H1 (cell line): ENCODE results near the gene BUB1B. TPM values are rescaled to one million over a fixed set of nuclear protein-coding genes. Genes with fewer than 3 reads are reported as not detected.

Source experiments
- CTCF ChIA-PET: fragments of 300-600 bp; sonication (Branson Sonifier 250); formaldehyde crosslinking; loops from one replicate; lab custom pipeline; 2021; ENCODE audit not compliant: partially characterized antibody; lab: Charles Lee
- POLR2A ChIA-PET: fragments of 300-600 bp; sonication (Branson Sonifier 250); formaldehyde crosslinking; loops from one replicate; lab custom pipeline; 2021; ENCODE audit warnings: inconsistent platforms; ENCODE audit not compliant: partially characterized antibody; lab: Charles Lee
- DNase-seq, 2 experiments: peaks; one replicate each; pipeline versions ENCODE4 v3.0.0 to v3.0.0-alpha.2; 2010 to 2022; ENCODE audit warnings: low spot score in 2 of 2, low read depth in 1 of 2, mixed read lengths in 1 of 2
- FAIRE-seq: peaks from 2 replicates; lab custom pipeline; 2011; peaks lifted over from hg19 to GRCh38; lab: Jason Lieb, UNC
- H2AFZ ChIP-seq: 2 replicates; pipeline ENCODE4 v1.8.1; 2012; ENCODE audit warnings: low read length, inconsistent platforms
- H2AK5ac ChIP-seq: 2 replicates; pipeline ENCODE4 v1.6.1; 2013; ENCODE audit warnings: low read depth, low read length
- H2BK120ac ChIP-seq: replicated peaks from 2 replicates; pipeline ENCODE3; 2013; ENCODE audit warnings: low read depth, low read length, inconsistent platforms
- H2BK12ac ChIP-seq: 2 replicates; pipeline ENCODE4 v1.6.1; 2013; ENCODE audit warnings: low read depth, low read length
- H2BK15ac ChIP-seq: 2 replicates; pipeline ENCODE4 v1.6.1; 2013; ENCODE audit warnings: low read length
- H2BK20ac ChIP-seq: 2 replicates; pipeline ENCODE4 v1.6.1; 2013; ENCODE audit warnings: low read length
- H2BK5ac ChIP-seq: 2 replicates; pipeline ENCODE4 v1.6.1; 2013; ENCODE audit warnings: low read depth, low read length
- H3K14ac ChIP-seq: 2 replicates; pipeline ENCODE4 v1.6.1; 2013; ENCODE audit warnings: inconsistent platforms; ENCODE audit not compliant: insufficient read length
- H3K18ac ChIP-seq: 2 replicates; pipeline ENCODE4 v1.6.1; 2013; ENCODE audit warnings: low read length; ENCODE audit errors: extremely low read depth
- H3K23ac ChIP-seq: 2 replicates; pipeline ENCODE4 v1.6.1; 2013; ENCODE audit warnings: inconsistent platforms; ENCODE audit not compliant: insufficient read length
- H3K23me2 ChIP-seq: 2 replicates; pipeline ENCODE4 v1.6.1; 2013; ENCODE audit warnings: low read depth, low read length
- H3K27ac ChIP-seq: 2 replicates; pipeline ENCODE4 v1.6.1; 2011; ENCODE audit warnings: low read depth, low read length, inconsistent platforms
- H3K27me3 ChIP-seq, 4 experiments: replicated peaks in 1 of 4; 1 replicate in 1 of 4; 2 replicates in 3 of 4; pipeline versions ENCODE4 v1.6.1 to v1.8.1; 2011 to 2013; ENCODE audit warnings: low read length in 3 of 4, mild to moderate bottlenecking in 3 of 4, inconsistent platforms in 2 of 4, mixed read lengths in 2 of 4, moderate library complexity in 1 of 4; ENCODE audit not compliant: control insufficient read depth in 3 of 4, insufficient read depth in 3 of 4; ENCODE audit errors: extremely low read depth in 1 of 4
- H3K36me3 ChIP-seq, 4 experiments: 2 replicates each; pipeline versions ENCODE4 v1.6.1 to v1.8.1; 2011 to 2013; ENCODE audit warnings: mild to moderate bottlenecking in 4 of 4, low read length in 3 of 4, moderate library complexity in 2 of 4, control low read depth in 1 of 4, inconsistent platforms in 1 of 4; ENCODE audit not compliant: insufficient read depth in 4 of 4, control insufficient read depth in 2 of 4
- H3K4ac ChIP-seq: replicated peaks from 2 replicates; pipeline ENCODE3; 2013; ENCODE audit warnings: low read length, low read depth, mixed read lengths, inconsistent platforms; ENCODE audit not compliant: insufficient read length
- H3K4me1 ChIP-seq, 4 experiments: replicated peaks in 1 of 4; 1 replicate in 1 of 4; 2 replicates in 3 of 4; pipeline versions ENCODE4 v1.6.1 to v1.8.1; 2011 to 2013; ENCODE audit warnings: low read length in 3 of 4, inconsistent platforms in 2 of 4, mixed read lengths in 1 of 4; ENCODE audit not compliant: insufficient read depth in 4 of 4, control insufficient read depth in 3 of 4
- H3K4me2 ChIP-seq, 2 experiments: 2 replicates each; pipeline versions ENCODE4 v1.6.1 to v1.8.1; 2011 to 2013; ENCODE audit warnings: low read depth in 2 of 2, low read length in 2 of 2, control low read depth in 1 of 2, inconsistent platforms in 1 of 2, mild to moderate bottlenecking in 1 of 2; ENCODE audit not compliant: insufficient read depth in 1 of 2
- H3K4me3 ChIP-seq, 4 experiments: fragments of 200-600, 300-600 bp in 1 of 4; sonication (generic), shearing (Covaris generic), sonication (Bioruptor Twin) in 1 of 4; 2 replicates each; pipeline versions ENCODE4 v1.5.1 to v1.8.1; 2011 to 2016; ENCODE audit warnings: low read length in 4 of 4, low read depth in 3 of 4, control low read depth in 2 of 4, inconsistent platforms in 2 of 4, mild to moderate bottlenecking in 2 of 4, mixed read lengths in 1 of 4, moderate library complexity in 1 of 4; ENCODE audit not compliant: insufficient read depth in 2 of 4; ENCODE audit errors: extremely low read depth in 1 of 4
- H3K56ac ChIP-seq: replicated peaks from 2 replicates; pipeline ENCODE3; 2013; ENCODE audit warnings: low read depth, mild to moderate bottlenecking, mixed read lengths, low read length, inconsistent platforms; ENCODE audit not compliant: insufficient read length
- H3K79me1 ChIP-seq: 2 replicates; pipeline ENCODE4 v1.6.1; 2013; ENCODE audit warnings: low read depth, low read length, control low read depth
- H3K79me2 ChIP-seq, 2 experiments: 2 replicates each; pipeline versions ENCODE4 v1.6.1 to v1.8.1; 2012 to 2013; ENCODE audit warnings: low read length in 2 of 2, mild to moderate bottlenecking in 2 of 2, inconsistent platforms in 1 of 2; ENCODE audit not compliant: insufficient read depth in 2 of 2, control insufficient read depth in 1 of 2
- H3K9ac ChIP-seq, 4 experiments: replicated peaks in 1 of 4; 1 replicate in 1 of 4; 2 replicates in 3 of 4; pipeline versions ENCODE4 v1.6.1 to v1.8.1; 2011 to 2013; ENCODE audit warnings: low read depth in 3 of 4, low read length in 3 of 4, control low read depth in 2 of 4, mild to moderate bottlenecking in 2 of 4, moderate library complexity in 2 of 4, inconsistent platforms in 1 of 4; ENCODE audit errors: extremely low read depth in 1 of 4
- H3K9me3 ChIP-seq, 2 experiments: 2 replicates each; pipeline versions ENCODE4 v1.6.1 to v1.8.1; 2012 to 2013; ENCODE audit warnings: mild to moderate bottlenecking in 2 of 2, moderate library complexity in 2 of 2, control low read depth in 1 of 2, inconsistent platforms in 1 of 2, low read depth in 1 of 2, low read length in 1 of 2, mixed read lengths in 1 of 2; ENCODE audit not compliant: insufficient read depth in 2 of 2
- H4K20me1 ChIP-seq, 2 experiments: replicated peaks in 1 of 2; 2 replicates each; pipeline versions ENCODE3 to v1.8.1; 2011 to 2013; ENCODE audit warnings: inconsistent platforms in 2 of 2, low read length in 2 of 2, mild to moderate bottlenecking in 1 of 2; ENCODE audit not compliant: insufficient read depth in 2 of 2, control insufficient read depth in 1 of 2
- H4K5ac ChIP-seq: 2 replicates; pipeline ENCODE4 v1.6.1; 2013; ENCODE audit warnings: low read length, low read depth, mixed read lengths, inconsistent platforms; ENCODE audit not compliant: insufficient read length
- H4K8ac ChIP-seq: 2 replicates; pipeline ENCODE4 v1.8.0; 2013; ENCODE audit warnings: mild to moderate bottlenecking, moderate library complexity, low read length, inconsistent platforms; ENCODE audit not compliant: insufficient read depth; ENCODE audit errors: extremely low read depth
- H4K91ac ChIP-seq: replicated peaks from 2 replicates; pipeline ENCODE3; 2013; ENCODE audit warnings: low read length, mixed read lengths, inconsistent platforms; ENCODE audit not compliant: insufficient read length
- BACH1 ChIP-seq: IDR thresholded peaks from 2 replicates; pipeline ENCODE4 v1.6.1; 2012; ENCODE audit warnings: low read length, improper control_type of control experiment
- CEBPB ChIP-seq: IDR thresholded peaks from 2 replicates; pipeline ENCODE4 v1.6.1; 2012; ENCODE audit warnings: low read depth, low read length
- CTBP2 ChIP-seq: IDR thresholded peaks from 2 replicates; pipeline ENCODE4 v1.7.0; 2011; ENCODE audit warnings: borderline replicate concordance, mild to moderate bottlenecking, moderate library complexity, mixed read lengths, low read length; ENCODE audit not compliant: insufficient read depth, insufficient read length
- HDAC2 ChIP-seq, 2 experiments: fragments of 300-600 bp in 1 of 2; sonication (generic) in 1 of 2; IDR thresholded peaks; 2 replicates each; pipeline ENCODE4 v1.6.1; 2011 to 2012; ENCODE audit warnings: low read depth in 2 of 2, low read length in 2 of 2, mild to moderate bottlenecking in 2 of 2, moderate library complexity in 2 of 2, borderline replicate concordance in 1 of 2, inconsistent platforms in 1 of 2
- NRF1 ChIP-seq: IDR thresholded peaks from 2 replicates; pipeline ENCODE4 v1.6.1; 2011; ENCODE audit warnings: mild to moderate bottlenecking, low read depth, low read length, improper control_type of control experiment
- RAD21 ChIP-seq, 2 experiments: IDR thresholded peaks in 1 of 2; conservative IDR thresholded peaks in 1 of 2; 2 replicates each; pipeline ENCODE4 v1.6.1; 2011; ENCODE audit warnings: low read depth in 2 of 2, low read length in 2 of 2, improper control_type of control experiment in 1 of 2, inconsistent platforms in 1 of 2, mild to moderate bottlenecking in 1 of 2, moderate library complexity in 1 of 2
- RFX5 ChIP-seq: IDR thresholded peaks from 2 replicates; pipeline ENCODE4 v1.6.1; 2011; ENCODE audit warnings: low read depth, low read length, improper control_type of control experiment, borderline replicate concordance
- YY1 ChIP-seq: IDR thresholded peaks from 2 replicates; pipeline ENCODE4 v1.6.1; 2011; ENCODE audit warnings: low read depth, mild to moderate bottlenecking, low read length
- ZNF274 ChIP-seq: IDR thresholded peaks from 2 replicates; pipeline ENCODE4 v1.7.0; 2012; ENCODE audit warnings: low read length, borderline replicate concordance; ENCODE audit errors: extremely low read depth
- WGBS, 2 experiments: shearing (Covaris generic) in 1 of 2; methylation state at CpG; one replicate each; pipeline versions ENCODE4 v1.1.6 to v1.1.7; 2013 to 2015; ENCODE audit warnings: low lambda C conversion rate in 2 of 2, mixed read lengths in 2 of 2, inconsistent platforms in 1 of 2, low coverage in 1 of 2, missing lambda C conversion rate in 1 of 2; ENCODE audit not compliant: insufficient replicate concordance in 2 of 2, insufficient coverage in 1 of 2, insufficient read length in 1 of 2; ENCODE audit errors: extremely low coverage in 1 of 2, missing lambda C conversion rate in 1 of 2; 5-methylcytosine and 5-hydroxymethylcytosine counted together
- polyA plus RNA-seq, 7 experiments: library from polyadenylated mRNA; depleted of rRNA in 3 of 7; stranded (reverse) in 5 of 7; unstranded in 2 of 7; fragments of >200 nt in 5 of 7; fragments of 200-250 nt in 2 of 7; gene quantifications; 1 replicate in 5 of 7; 2 replicates in 1 of 7; 4 replicates in 1 of 7; pipeline versions ENCODE4 v1.2.1 to v1.2.3, GENCODE V29; 2011 to 2013; ENCODE audit warnings: missing spikeins in 2 of 7, mixed read lengths in 2 of 7
- total RNA-seq: library from RNA; stranded (reverse); fragmentation: NEBNext Ultra II Directional; extraction: Animal tissue kit (Norgen Biotek cat#: 25700); gene quantifications from 2 replicates; pipeline ENCODE4 v1.2.1, GENCODE V29; 2021
- TF ChIP-seq, protein P1 (sequence below), 3 experiments: IDR thresholded peaks; 1 replicate in 2 of 3; 2 replicates in 1 of 3; pipeline versions ENCODE4 v1.5.1 to v1.6.1; 2011; ENCODE audit warnings: low read length in 3 of 3, mild to moderate bottlenecking in 3 of 3, inconsistent platforms in 2 of 3, low read depth in 1 of 3, moderate library complexity in 1 of 3; ENCODE audit not compliant: insufficient read depth in 1 of 3; ENCODE audit errors: control extremely low read depth in 1 of 3

Gene BUB1B
- total and polyA plus RNA-seq, 2 of the 8 experiments (the other 6 are each of a cell fraction or from before 2014, with no cell fraction given): 48.9 to 144 TPM

DNA sequence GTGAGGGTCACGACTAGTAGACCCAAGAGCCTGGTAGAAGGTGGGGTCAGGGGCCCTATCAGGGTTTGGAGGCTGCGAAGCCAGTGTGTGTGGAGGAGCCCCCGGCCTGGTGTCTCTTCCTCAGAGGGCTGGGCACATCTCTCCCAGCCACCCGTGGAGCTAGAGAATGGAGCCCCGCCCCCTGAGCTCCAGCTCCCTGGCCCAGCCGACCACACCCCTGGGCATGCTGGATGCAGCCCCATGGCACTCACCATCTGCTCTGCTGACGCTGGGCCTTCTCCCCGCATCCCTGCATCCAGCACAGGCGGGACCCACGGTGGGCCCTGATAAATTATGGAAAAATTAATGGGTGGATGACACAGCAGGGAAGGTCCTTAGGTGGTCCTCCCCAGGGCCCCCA is 104.5 kb downstream of the BUB1B start:
- no peaks in the 10 kb centered on the region for H4K20me1 ChIP-seq
- ChIA-PET POLR2A (interaction anchor here (1.2 to 2.5 kb wide), 4 partner anchors 12 to 35 kb away, joined by 4 to 9 read pairs (median 4); partner anchors contain the start of gene PAK6), CTCF (interaction anchor here (1.2 to 46.3 kb wide), 5 partner anchors 2 to 73 kb away, joined by 4 to 1340 read pairs (median 538); partner anchors contain the start of gene PAK6)
- no peak overlapping the region for H3K4ac ChIP-seq
- no peak overlapping the region for H2BK15ac ChIP-seq
- H2BK12ac ChIP-seq: no peak overlapping the region
- peaks cover 0 to 4% (median under 1%) of the 10 kb centered on the region in 4 experiments; a peak in 4 of 7 replicates for H3K4me1 ChIP-seq
- no peak overlapping the region for H2AK5ac ChIP-seq
- DNase-seq (no peak), FAIRE-seq (no peak)
- 86% methylated on average over 10 of the region's 10 CpGs; no CpG with 5 or more reads in 1 of the 2 experiments for WGBS, 2 experiments
- H2AFZ ChIP-seq: no peak overlapping the region
- H3K79me1 ChIP-seq: no peaks in the 10 kb centered on the region
- peaks cover 0 to 6% (median 0%) of the 10 kb centered on the region in 4 experiments; a peak in 2 of 8 replicates for H3K36me3 ChIP-seq
- no peak overlapping the region for H2BK20ac ChIP-seq
- H2BK5ac ChIP-seq: no peak overlapping the region
- no peaks in the 10 kb centered on the region for H3K79me2 ChIP-seq
- H3K4me2 ChIP-seq: no peak overlapping the region
- H3K23me2 ChIP-seq: no peaks in the 10 kb centered on the region
- H3K9me3 ChIP-seq: no peaks in the 10 kb centered on the region
- H3K27me3 ChIP-seq: no peaks in the 10 kb centered on the region
- no peak overlapping the region for H3K9ac ChIP-seq
- no peak overlapping the region for H3K23ac ChIP-seq
- H4K8ac ChIP-seq: no peak overlapping the region
- H2BK120ac ChIP-seq: no peak overlapping the region
- no peak overlapping the region for H3K56ac ChIP-seq
- H4K5ac ChIP-seq: no peak overlapping the region
- no peak overlapping the region for H3K4me3 ChIP-seq
- H3K18ac ChIP-seq: no peak overlapping the region
- no peak overlapping the region for H3K14ac ChIP-seq
- H4K91ac ChIP-seq: no peak overlapping the region
- H3K27ac ChIP-seq: no peak overlapping the region
- TF ChIP-seq BACH1 (no peak), RAD21 (IDR thresholded peaks at IDR 0.05 in 1 of 2, conservative IDR thresholded peaks at IDR 0.05 in 1 of 2; ENCODE audit: low read depth in 2 of 2, low read length in 2 of 2) (no peak), CTBP2 (no peak), ZNF274 (no peak), HDAC2 (IDR thresholded peaks at IDR 0.05; ENCODE audit: borderline replicate concordance in 1 of 2, low read depth in 2 of 2, low read length in 2 of 2) (no peak), NRF1 (no peak), CEBPB (no peak), RFX5 (no peak), YY1 (no peak)
- TF ChIP-seq, protein P1, sequence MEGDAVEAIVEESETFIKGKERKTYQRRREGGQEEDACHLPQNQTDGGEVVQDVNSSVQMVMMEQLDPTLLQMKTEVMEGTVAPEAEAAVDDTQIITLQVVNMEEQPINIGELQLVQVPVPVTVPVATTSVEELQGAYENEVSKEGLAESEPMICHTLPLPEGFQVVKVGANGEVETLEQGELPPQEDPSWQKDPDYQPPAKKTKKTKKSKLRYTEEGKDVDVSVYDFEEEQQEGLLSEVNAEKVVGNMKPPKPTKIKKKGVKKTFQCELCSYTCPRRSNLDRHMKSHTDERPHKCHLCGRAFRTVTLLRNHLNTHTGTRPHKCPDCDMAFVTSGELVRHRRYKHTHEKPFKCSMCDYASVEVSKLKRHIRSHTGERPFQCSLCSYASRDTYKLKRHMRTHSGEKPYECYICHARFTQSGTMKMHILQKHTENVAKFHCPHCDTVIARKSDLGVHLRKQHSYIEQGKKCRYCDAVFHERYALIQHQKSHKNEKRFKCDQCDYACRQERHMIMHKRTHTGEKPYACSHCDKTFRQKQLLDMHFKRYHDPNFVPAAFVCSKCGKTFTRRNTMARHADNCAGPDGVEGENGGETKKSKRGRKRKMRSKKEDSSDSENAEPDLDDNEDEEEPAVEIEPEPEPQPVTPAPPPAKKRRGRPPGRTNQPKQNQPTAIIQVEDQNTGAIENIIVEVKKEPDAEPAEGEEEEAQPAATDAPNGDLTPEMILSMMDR (IDR thresholded peaks at IDR 0.05; ENCODE audit: control extremely low read depth in 1 of 3, insufficient read depth in 1 of 3, low read depth in 1 of 3, low read length in 3 of 3): no peak
